HG03342 (cell line): ENCODE data around the gene RAD18.

Experiments used
- ATAC-seq: cut with Tn5 transposase; IDR thresholded peaks from one replicate; pipeline ENCODE4 v1.9.1; 2021; ENCODE audit warnings: mild to moderate bottlenecking, moderate library complexity; ENCODE audit not compliant: unreplicated experiment

Gene RAD18

DNA sequence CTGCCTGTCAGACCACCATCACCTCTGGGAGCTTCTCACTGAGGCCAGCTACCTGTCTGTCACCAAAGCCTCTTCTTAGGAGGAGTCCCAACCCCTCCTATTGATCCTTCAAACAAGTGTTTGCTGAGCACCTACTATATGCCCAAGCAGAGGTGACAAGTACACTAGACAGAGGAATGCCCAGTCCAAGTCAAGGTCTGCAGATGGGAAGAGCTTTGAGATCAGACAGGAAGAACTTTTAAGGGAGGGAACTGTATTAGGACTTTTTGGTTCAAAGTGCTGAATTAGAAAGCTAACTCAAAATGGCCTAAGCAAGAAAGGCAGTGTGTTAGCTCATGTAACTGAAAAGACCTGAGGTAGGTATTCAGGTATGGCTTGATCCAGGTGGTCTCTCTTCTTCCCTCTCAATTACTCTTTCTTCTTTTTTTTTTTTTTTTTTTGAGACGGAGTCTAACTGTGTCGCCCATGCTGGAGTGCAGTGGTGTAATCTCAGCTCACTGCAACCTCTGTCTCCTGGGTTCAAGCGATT is 3.6 kb upstream of the RAD18 start:
- no peak for ATAC-seq

DNA sequence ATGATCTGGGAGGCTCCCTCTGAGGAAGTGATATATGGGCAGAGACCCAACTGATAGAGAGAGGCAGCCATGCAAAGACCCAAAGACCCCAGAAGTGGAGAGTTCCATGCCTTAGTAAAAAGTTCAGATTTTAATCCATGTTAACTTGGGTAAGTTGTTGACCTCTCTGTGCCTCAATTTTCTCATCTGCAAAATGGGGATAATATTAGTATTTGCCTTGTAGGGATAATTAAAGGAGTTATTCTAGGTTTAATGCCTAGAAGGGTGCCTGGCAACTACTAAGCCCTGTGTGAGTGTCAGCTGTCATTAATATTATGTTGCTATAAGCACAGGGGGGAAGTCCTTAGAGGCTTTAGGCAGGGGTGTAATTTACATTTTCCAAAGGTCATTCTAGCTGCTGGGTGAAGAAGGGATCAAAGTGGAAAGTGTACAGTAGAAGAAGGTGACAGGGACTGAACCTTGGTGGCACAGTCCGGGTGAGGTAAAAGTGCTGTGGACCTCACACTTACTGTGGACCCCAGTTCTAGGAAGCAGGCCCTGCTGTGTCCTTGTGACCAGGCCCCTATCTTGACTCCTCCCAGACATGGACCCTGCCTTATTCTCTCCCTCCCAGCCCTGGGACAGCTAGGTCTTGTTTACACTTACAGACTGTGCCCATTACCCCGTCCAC is 3.0 kb upstream of the RAD18 start:
- ATAC-seq, result no peak

DNA sequence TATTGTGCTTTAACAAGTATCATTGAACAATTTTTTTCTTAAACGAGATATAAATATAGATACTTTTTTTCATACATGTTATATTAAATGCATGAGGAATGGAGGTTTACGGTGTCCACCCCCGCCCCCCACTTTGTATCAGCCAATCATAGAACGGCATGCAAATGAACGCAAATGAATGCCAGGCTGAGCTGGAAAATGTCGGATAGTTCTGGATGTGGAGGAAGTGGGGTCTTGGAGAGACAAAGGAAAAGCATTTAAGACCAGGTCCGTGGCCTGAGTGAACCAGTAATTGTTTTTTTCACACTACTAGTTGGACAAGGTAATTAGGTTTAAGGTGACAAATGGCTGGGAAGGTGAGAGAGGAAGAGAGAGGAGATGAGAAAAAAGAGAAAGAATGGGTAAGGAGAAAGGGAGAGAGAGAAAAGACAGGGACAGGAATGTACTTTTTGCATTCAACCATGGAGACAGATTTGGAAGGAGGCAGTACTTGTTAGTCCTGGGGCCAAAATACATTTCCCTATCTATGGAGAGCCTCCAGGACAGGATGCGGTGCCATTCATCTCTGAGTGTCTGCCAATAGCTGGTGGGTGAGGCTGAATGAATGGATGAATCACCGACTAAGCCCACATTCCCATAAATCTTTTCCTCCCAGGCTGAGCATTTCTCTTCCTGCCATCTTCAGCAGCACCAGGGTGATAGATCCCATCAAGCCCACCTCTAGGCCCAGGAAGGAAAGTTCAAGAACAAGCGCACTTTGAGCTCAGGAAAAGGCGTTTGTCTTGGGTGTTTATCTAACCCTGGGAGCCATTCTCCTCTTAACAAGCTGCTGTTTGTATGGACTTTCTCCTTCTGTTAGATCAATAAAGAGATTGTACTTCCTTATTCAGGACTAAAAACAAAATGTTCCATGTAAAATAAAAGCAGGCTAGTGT is 1.4 kb upstream of the RAD18 start:
- ATAC-seq, result no peak

DNA sequence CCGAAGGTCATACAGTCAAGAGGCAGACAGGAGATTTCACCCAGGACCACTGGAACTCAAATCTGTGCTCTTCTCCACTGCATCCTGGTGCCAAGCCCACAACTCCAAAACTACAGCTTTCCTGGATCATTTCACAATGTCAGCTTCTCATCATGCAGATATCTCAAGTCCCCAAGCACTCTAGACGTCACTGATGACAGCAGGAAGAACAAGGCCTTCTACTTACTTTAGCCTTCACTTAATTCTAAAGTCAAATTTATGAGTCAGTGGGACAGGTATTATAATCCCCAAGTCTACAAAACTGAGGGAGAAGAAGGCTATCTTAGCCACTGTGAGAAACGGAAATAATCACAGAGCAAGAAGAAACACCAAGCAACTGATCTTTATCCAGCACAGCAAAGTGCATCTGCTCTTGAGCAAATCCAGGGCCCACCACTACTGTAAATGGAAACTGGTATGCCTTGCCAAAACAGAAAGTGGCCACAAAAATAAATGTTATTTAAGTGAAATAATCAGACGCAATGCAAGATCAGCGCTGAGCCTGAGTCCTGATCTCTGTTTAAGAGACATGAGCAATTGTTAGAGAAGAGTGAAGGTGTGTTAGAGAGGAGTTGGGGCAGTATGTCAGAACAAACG is 928 bp downstream of the RAD18 start:
- no peak for ATAC-seq

DNA sequence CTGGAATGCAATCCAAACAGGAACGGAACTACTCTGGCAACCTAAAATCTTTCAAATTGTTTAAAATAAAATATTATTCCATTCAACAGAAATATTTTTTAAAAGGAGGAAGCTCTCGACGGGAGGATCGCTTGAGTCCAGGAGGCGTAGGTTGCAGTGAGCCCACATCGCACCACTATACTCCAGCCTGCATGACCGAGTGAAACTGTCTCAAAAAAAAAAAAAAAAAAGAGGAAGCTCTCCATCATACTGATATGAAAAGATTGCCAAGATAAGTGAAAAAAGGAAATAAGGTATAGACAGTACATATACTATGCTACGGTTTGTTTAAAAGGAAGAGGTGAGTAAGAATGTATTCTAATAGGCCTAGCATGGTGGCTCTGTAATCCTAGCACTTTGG is 3.6 kb downstream of the RAD18 start:
- ATAC-seq, result no peak

DNA sequence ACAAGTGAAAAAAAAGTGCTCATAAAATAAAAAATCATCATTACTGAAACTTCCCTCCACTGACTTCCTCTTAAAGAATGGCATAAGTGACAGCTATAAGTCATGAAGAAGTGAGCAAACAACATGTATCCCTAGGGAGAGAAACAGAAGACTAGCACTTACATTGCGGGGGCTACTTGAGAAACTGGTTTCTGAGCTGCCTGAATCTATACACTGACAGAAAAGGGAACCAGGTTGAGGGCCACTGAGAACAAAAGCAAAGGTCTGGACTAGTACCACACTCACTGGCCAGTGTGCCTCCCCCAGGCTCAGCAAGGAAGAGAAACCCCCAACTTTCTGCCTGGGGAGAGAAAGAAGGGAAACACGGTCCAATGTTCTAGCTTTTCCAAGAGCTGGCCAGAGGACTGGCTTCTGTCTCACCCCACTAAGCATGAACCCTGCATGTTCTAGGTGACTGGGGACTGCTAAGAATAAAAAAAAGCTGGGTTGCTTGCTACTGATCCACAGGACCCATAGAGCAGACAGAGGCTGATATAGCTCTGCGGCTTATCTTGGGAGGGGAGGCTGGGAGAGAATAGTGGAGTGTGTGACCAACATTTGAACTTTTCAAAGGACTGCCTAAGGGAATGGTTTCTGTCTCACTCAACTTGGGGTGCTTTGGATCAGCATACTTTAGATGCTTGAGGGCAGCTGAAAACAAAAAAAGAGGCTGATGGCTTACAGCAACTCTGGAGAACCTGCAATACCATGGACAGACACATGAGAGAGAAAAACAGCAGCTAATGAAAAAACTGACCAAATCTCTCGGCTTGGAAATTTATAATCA is 8.1 kb downstream of the RAD18 start:
- peak; percentile 91 for ATAC-seq

DNA sequence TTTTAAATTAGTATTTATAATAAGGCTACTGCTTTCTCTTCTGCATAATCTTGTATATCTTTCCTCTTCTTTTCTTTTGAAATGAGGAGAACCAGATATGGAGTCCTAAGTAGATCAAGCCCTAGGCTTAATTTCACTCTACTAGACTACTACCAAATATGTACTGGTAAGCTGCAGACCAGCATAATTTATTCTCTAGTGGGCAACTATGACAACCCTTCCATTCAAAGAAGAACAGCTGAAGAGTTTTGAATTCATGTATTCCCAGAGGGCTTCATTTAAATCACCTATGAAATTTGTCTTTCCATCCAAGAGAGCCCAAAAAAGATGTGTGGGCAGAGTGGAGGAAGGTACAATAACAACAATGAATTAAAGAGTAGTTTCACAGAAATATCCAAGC is 10.0 kb downstream of the RAD18 start:
- ATAC-seq, result no peak

DNA sequence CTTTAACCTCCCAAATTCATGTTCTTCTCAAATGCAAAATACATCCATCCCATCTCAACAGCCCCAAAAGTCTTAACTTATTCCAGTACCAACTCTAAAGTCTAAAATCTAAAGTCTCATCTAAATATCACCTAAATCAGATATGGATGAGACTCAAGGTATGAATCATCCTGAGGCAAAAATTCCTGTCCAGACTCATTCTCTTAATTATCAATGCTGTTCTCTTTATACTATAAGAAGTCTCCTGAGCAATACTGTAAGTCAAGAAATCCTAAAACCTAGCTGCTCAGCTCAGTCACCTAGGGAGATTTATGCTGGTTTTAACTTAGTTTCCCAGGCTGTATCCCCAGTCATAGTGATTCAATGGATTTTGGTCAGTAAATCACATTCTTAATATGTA is 11.1 kb downstream of the RAD18 start:
- ATAC-seq, result no peak

DNA sequence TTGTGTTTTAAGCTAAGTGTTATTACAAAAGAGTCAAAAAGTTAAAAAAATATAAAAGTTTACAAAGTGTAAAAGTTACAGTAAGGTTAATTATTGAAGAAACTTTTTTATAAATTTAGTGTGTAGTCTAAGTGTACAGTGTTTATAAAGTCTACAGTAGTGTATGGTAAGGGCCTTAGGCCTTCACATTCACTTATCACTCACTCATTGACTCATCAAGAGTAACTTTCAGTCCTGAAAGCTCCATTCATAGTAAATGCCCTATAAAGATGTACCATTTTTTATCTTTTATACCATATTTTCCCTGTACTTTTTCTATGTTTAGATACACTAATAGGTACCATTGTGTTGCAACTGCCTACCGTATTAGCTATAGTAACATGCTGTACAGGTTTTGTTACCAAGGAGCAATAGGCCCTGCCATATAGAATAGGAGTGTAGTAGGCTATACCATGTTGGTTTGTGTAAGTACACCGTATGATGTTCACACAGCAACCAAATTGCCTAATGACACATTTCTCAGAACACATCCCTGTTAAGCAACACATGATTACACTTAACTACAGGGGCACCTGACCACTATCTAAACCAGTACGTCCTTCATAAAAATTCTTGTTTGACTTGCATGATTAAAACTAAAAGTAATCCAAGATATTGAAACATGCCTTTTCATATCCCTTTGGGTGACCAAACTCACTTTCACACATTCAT is 17.2 kb downstream of the RAD18 start:
- no peak for ATAC-seq

DNA sequence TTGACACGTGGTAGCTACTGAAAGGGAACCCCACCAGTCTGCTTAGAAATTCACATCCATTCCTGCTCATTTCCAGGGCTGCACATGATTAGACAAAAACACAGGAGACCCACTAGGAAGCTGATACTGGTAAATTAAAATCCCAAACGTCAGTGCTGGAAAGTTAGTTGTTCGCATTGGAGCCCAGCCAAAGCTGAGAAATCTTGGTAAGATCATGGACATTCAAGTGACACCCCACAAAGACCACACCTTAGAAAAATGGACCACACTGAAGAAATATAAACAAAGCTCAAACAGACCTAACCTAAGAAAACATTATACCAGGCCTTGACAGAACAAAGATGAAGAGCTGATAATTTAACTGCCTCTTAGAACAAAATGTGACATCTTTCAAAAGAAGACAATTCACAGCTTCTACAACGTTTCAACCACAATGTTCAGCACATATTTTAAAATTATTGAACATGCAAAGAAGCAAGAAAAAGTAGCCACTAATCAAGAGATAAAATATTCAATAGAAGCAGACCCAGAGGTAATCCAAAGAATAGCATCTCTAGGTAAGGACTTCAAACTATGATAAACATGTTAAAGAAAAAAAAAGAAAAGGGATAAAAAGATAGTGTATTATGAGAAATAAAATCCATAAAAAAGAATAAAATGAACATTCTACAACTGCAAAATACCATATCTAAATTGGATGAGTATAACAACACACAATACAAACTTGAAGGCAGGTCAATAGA is 20.4 kb downstream of the RAD18 start:
- no peak for ATAC-seq

DNA sequence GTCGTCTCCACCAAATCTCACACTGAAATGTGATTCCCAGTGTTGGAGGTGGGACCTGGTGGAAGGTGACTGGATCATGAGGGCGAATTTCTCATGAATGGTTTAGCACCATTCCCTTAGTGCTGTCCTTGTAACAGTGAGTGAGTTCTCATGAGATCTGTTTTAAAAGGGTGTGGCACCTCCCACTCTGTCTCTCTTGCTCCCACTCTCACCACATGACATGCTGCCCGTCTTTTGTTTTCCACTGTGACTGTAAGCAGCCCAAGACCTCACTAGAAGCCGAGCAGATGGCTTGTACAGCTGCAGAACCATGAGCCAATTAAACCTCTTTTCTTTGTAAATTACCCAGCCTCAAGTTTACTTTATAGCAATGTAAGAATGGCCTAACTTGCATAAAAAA is 21.2 kb downstream of the RAD18 start:
- no peak for ATAC-seq

DNA sequence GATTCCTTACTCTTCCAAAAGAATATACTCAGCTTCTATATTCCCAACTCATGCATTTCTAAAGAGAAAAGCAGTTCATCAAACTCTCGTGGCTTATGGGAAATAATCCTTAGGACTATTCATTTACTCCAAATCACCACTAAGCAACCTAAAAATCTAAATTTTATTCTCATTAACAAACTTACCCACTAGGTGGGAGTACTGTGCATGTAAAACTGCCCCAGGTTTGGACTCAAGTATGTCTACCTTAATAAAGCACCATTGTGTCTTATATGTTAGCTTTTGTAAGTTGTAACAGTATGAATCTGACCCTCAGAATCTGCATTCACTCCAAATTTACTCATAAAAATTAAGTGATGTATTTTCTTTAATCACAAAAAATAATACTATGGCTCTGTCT is 25.3 kb downstream of the RAD18 start:
- peak; percentile 72 for ATAC-seq

DNA sequence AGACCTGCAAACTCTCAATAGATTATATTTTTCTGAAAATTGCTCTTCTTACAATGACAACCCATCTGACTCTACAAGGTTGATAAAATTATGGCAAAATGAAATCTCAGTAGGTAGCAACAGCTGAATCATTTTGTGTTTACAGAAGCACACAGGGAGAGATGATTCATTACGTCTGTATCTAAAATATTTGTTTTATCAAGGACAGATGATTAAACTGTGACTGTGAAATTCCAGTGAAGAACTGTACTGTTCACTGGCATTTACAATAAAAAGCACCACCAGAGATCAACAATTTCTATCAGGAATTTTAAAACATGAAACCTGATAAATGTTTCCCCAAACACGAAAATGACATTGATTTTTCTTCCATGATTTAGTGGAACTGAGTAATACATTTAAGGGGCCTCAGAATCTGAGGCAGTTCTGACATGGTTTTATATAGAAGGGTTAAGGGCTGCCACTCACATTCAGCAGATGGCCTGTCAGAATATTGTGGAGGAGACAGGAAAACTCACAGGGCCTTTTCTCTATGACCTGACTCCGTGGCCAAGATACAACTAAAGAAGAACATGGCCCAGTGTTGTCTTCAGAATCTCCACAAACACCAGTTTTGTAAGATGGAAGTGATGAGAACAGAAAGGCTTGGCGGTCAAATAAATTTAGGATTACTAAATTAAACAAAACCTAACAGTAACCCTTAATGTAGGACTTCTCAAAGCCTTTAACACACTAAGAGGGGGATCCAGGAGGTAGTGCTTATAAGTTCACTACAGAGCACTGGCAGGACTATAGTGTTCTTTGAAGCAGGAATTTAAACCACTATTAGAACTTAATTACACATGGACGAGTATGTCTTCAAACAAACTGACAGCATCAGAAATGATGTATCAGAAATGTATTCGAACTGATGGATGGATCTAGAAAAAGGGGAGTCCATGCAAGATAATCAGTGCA is 25.9 kb downstream of the RAD18 start:
- no peak for ATAC-seq

DNA sequence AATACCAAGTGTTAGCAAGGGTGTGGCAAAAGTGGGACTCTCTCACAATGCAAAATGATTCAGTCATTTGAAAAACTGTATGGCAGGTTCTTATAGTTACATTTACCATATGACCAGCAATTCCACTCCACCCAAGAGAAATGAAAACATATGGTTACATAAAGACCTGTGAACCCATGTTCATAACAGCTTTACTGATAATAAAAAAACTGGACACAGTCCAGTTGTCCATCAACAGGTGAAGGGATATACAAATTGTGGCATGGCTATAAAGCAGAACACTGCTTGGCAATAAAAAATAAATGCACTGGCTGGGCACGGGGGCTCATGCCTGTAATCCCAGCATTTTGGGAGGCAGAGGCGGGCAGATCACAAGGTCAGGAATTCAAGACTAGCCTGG is 30.8 kb downstream of the RAD18 start:
- ATAC-seq, result no peak

DNA sequence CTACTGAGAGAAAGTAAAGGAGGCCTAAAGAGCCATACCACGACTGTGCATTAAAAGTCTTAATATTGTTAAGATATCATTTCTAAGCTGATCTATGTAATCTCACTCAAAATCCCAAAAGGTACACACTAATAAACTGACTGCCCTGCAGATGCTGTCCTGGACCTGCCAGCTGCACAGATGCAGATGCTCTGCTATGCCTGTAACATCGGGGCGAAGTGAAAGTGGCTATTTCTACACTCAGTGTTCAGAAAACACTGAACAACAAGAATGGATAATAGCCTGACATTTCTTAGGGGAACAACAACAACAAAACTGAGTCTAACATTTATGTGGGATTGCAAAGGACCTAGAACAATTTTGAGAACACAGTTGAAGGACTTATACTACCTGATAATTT is 31.9 kb downstream of the RAD18 start:
- ATAC-seq, result no peak

DNA sequence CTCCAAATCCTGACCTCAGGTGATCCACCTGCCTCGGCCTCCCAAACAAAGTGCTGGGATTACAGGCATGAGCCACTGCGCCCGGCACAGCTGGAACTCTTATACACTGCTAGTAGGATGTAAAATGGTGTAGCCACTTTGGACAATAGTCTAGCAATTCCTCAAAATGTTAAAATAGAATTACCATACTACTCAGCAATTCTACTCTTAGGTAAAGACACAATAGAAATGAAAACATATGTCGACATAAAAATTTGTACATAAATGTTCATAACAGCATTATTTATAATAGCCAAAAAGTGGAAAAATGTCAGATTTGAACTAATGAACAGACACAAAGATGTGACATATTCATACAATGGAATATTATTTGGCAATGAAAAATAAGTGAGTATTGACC is 33.4 kb downstream of the RAD18 start:
- ATAC-seq, result no peak

DNA sequence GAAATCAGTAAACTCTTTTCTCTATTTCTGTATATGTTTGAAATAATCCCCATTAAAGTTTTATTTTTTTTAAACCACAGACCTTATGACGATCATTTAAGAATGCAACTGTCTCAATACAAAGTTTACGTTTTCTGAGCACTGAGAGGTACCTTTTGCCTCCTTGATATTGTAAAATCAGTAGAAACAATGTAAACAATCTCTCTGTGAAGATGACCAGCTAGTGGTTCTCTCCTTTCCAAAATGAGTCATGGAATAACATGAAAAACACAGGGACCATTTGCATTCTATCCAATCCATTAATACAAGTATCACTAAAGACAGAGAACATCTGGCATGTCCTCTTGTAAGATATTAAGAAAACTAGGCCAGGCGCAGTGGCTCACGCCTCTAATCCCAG is 48.8 kb downstream of the RAD18 start:
- ATAC-seq, result no peak

DNA sequence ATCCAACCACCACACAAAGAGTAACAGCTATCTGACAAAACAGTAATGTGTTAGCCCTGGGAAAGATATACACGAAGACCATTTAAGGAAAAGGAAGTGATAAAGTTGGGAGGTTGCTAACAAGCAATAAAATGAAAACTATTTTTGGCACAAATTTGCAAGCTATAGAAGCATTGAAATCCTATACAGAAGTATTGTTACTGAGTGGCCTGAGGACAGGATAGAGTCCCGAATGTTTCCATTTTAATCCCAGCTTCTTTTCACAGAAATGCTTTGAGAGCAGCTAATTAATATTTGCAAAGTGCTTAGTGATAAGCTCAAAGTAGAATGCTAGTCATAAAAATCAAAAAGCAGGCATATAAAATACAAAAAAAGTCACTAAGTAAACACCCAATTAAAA is 51.5 kb downstream of the RAD18 start:
- ATAC-seq, result no peak
